SK-N-SH (cell line): ENCODE measurements around the gene TNN. TPM values are rescaled to one million over a fixed set of nuclear protein-coding genes. Genes with fewer than 3 reads are reported as not detected.

Experiments
- CTCF ChIA-PET: fragments of 300-600, 350-600 bp; formaldehyde crosslinking; extraction: SDS; loops from one replicate; lab custom pipeline; 2021; lab: Yijun Ruan, JAX
- POLR2A ChIA-PET: fragments of 350-600 bp; sonication (Branson Sonifier 250); formaldehyde crosslinking; extraction: SDS; loops from one replicate; lab custom pipeline; 2020; ENCODE audit warnings: antibody characterized with exemption, inconsistent platforms; lab: Yijun Ruan, JAX
- DNase-seq: peaks from one replicate; pipeline ENCODE4 v3.0.0; 2012
- H2AFZ ChIP-seq: fragments of 200-600 bp; sonication (generic); 2 replicates; pipeline ENCODE4 v1.8.1; 2016; ENCODE audit warnings: antibody characterized with exemption, mild to moderate bottlenecking, low read depth
- H3F3A ChIP-seq: fragments of 200-600 bp; sonication (generic); replicated peaks from 2 replicates; pipeline ENCODE3; 2016; ENCODE audit warnings: antibody characterized with exemption, mild to moderate bottlenecking; ENCODE audit not compliant: insufficient read depth
- H3K27ac ChIP-seq, 2 experiments: fragments of 200-500 bp in 1 of 2; fragments of 200-600 bp in 1 of 2; sonication (Bioruptor generic) in 1 of 2; sonication (generic), shearing (Covaris generic) in 1 of 2; 2 replicates each; pipeline versions ENCODE4 v1.5.1 to v1.6.1; 2014 to 2016; ENCODE audit warnings: low read depth in 2 of 2, inconsistent platforms in 1 of 2, low read length in 1 of 2, mild to moderate bottlenecking in 1 of 2, mixed read lengths in 1 of 2
- H3K27me3 ChIP-seq: fragments of 200-600 bp; sonication (generic), shearing (Covaris generic); 2 replicates; pipeline ENCODE4 v1.6.1; 2016; ENCODE audit warnings: mixed run types; ENCODE audit not compliant: insufficient read depth
- H3K36me3 ChIP-seq, 2 experiments: fragments of 200-500 bp in 1 of 2; fragments of 200-600 bp in 1 of 2; sonication (Bioruptor generic) in 1 of 2; sonication (generic) in 1 of 2; replicated peaks in 1 of 2; 2 replicates each; pipeline versions ENCODE3 to v1.5.1; 2014 to 2016; ENCODE audit warnings: low read length in 1 of 2, mild to moderate bottlenecking in 1 of 2; ENCODE audit not compliant: insufficient read depth in 2 of 2, control insufficient read depth in 1 of 2
- H3K4me1 ChIP-seq, 2 experiments: fragments of 200-500 bp in 1 of 2; fragments of 200-600 bp in 1 of 2; sonication (Bioruptor generic) in 1 of 2; sonication (generic), shearing (Covaris generic) in 1 of 2; 2 replicates each; pipeline versions ENCODE4 v1.5.1 to v1.6.1; 2014 to 2016; ENCODE audit warnings: low read depth in 1 of 2, low read length in 1 of 2, mixed run types in 1 of 2; ENCODE audit not compliant: insufficient read depth in 2 of 2, control insufficient read depth in 1 of 2
- H3K4me2 ChIP-seq: fragments of 200-600 bp; sonication (generic), shearing (Covaris generic); 2 replicates; pipeline ENCODE4 v1.6.1; 2017; ENCODE audit warnings: mixed run types
- H3K4me3 ChIP-seq, 2 experiments: fragments of 200-500 bp in 1 of 2; fragments of 200-600 bp in 1 of 2; sonication (Bioruptor generic) in 1 of 2; sonication (generic), shearing (Covaris generic) in 1 of 2; 2 replicates each; pipeline versions ENCODE4 v1.5.1 to v1.8.1; 2014 to 2016; ENCODE audit warnings: low read depth in 2 of 2, inconsistent platforms in 1 of 2, low read length in 1 of 2, mild to moderate bottlenecking in 1 of 2, mixed read lengths in 1 of 2, moderate library complexity in 1 of 2
- H3K79me2 ChIP-seq: fragments of 200-600 bp; sonication (generic); 2 replicates; pipeline ENCODE4 v1.8.1; 2017; ENCODE audit warnings: mild to moderate bottlenecking; ENCODE audit not compliant: insufficient read depth
- H3K9ac ChIP-seq: fragments of 200-600 bp; sonication (generic); 2 replicates; pipeline ENCODE4 v1.6.1; 2017; ENCODE audit warnings: mixed run types
- H3K9me2 ChIP-seq: fragments of 200-600 bp; sonication (generic); 2 replicates; pipeline ENCODE4 v1.6.1; 2017; ENCODE audit warnings: mixed run types
- H3K9me3 ChIP-seq: fragments of 200-600 bp; sonication (generic); 2 replicates; pipeline ENCODE4 v1.6.1; 2017; ENCODE audit warnings: mixed run types, mild to moderate bottlenecking, moderate library complexity
- H4K20me1 ChIP-seq: fragments of 200-600 bp; sonication (generic); 2 replicates; pipeline ENCODE4 v1.6.1; 2017; ENCODE audit warnings: mild to moderate bottlenecking, mixed run types; ENCODE audit not compliant: insufficient read depth
- CHD2 ChIP-seq: fragments of 150-350 bp; IDR thresholded peaks from 2 replicates; pipeline ENCODE4 v1.6.1; 2018; ENCODE audit warnings: low read length; ENCODE audit not compliant: partially characterized antibody
- ELF1 ChIP-seq: IDR thresholded peaks from 2 replicates; pipeline ENCODE4 v1.4.0; 2012
- FOSL2 ChIP-seq: IDR thresholded peaks from 2 replicates; pipeline ENCODE4 v1.4.0; 2012; ENCODE audit warnings: low read depth, mild to moderate bottlenecking, moderate library complexity, borderline replicate concordance
- GATA2 ChIP-seq: sonication (generic); formaldehyde crosslinking; IDR thresholded peaks from 2 replicates; pipeline ENCODE4 v1.5.0; 2020; ENCODE audit warnings: mild to moderate bottlenecking, missing genetic modification reagents
- RCOR1 ChIP-seq: fragments of 150-350 bp; IDR thresholded peaks from 2 replicates; pipeline ENCODE4 v1.6.1; 2017; ENCODE audit warnings: antibody characterized with exemption, low read length
- RFX5 ChIP-seq: IDR thresholded peaks from 2 replicates; pipeline ENCODE4 v1.6.1; 2012; ENCODE audit warnings: mild to moderate bottlenecking, improper control_type of control experiment, low read length
- RXRA ChIP-seq: IDR thresholded peaks from 2 replicates; pipeline ENCODE4 v1.4.0; 2012; ENCODE audit warnings: low read depth, mild to moderate bottlenecking, borderline replicate concordance
- TAF1 ChIP-seq: IDR thresholded peaks from 2 replicates; pipeline ENCODE4 v1.6.1; 2012; ENCODE audit warnings: low read depth, mild to moderate bottlenecking, low read length, moderate library complexity, borderline replicate concordance
- TCF12 ChIP-seq: IDR thresholded peaks from 2 replicates; pipeline ENCODE4 v1.4.0; 2012
- TEAD4 ChIP-seq: IDR thresholded peaks from 2 replicates; pipeline ENCODE4 v1.4.0; 2012; ENCODE audit warnings: mild to moderate bottlenecking, borderline replicate concordance; ENCODE audit not compliant: insufficient read depth
- WGBS: methylation state at CpG from one replicate; pipeline ENCODE4 v1.1.6; 2017; ENCODE audit warnings: low lambda C conversion rate; 5-methylcytosine and 5-hydroxymethylcytosine counted together
- polyA plus RNA-seq, 3 experiments: library from polyadenylated mRNA; depleted of rRNA; stranded (reverse); fragments of >200 nt; gene quantifications; 2 replicates each; pipeline ENCODE4 v1.2.3, GENCODE V29; 2012
- TF ChIP-seq, protein P1 (sequence below): IDR thresholded peaks from 2 replicates; pipeline ENCODE4 v1.4.0; 2012; ENCODE audit warnings: low read depth
- TF ChIP-seq, protein P2 (sequence below): fragments of 200-600 bp; sonication (generic); IDR thresholded peaks from 2 replicates; pipeline ENCODE4 v1.6.1; 2017; ENCODE audit warnings: antibody characterized with exemption, mild to moderate bottlenecking, moderate library complexity
- TF ChIP-seq, protein P3 (sequence below): fragments of 150-350 bp; IDR thresholded peaks from 2 replicates; pipeline ENCODE4 v1.6.1; 2017; ENCODE audit warnings: antibody characterized with exemption, low read length, low read depth, borderline replicate concordance
- TF ChIP-seq, protein P4 (sequence below): IDR thresholded peaks from 2 replicates; pipeline ENCODE4 v1.4.0; 2012; ENCODE audit warnings: low read depth, borderline replicate concordance

The TNN gene
- polyA plus RNA-seq, 1 of the 3 experiments (the other 2 are of a cell fraction) = not detected

DNA sequence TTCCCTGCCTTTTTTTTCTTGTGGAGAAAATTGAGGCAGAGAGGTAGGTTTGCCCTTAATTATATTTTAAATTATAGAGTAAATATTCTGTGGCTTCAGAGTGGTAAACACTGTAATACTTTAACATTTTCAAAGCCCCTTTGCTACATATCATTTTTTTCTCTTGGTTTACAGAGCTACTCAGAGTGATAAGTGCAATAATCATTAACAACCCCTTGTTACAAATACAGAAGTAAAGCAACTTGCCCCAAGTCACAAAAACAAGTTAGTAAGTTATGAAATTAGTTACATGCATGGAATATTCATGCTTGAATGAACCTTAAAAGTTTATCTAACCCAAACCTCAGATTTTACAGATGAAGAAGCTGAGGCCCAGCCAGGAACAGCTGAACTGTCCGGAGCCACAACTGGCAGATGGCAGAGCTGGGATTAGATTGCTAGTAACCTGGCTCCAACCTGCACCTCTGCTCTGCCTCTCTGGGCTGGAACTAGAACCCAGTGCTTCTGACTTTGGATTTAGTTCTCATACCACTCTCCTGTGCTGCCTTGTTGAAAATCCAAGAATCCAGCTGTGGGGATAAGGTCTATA is 48.7 kb downstream of the TNN start (continued):
- TF ChIP-seq, protein P1, sequence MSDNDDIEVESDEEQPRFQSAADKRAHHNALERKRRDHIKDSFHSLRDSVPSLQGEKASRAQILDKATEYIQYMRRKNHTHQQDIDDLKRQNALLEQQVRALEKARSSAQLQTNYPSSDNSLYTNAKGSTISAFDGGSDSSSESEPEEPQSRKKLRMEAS = no peak
- TF ChIP-seq, protein P2, sequence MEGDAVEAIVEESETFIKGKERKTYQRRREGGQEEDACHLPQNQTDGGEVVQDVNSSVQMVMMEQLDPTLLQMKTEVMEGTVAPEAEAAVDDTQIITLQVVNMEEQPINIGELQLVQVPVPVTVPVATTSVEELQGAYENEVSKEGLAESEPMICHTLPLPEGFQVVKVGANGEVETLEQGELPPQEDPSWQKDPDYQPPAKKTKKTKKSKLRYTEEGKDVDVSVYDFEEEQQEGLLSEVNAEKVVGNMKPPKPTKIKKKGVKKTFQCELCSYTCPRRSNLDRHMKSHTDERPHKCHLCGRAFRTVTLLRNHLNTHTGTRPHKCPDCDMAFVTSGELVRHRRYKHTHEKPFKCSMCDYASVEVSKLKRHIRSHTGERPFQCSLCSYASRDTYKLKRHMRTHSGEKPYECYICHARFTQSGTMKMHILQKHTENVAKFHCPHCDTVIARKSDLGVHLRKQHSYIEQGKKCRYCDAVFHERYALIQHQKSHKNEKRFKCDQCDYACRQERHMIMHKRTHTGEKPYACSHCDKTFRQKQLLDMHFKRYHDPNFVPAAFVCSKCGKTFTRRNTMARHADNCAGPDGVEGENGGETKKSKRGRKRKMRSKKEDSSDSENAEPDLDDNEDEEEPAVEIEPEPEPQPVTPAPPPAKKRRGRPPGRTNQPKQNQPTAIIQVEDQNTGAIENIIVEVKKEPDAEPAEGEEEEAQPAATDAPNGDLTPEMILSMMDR = no peak
- TF ChIP-seq, all 33 proteins: peak for 0

DNA sequence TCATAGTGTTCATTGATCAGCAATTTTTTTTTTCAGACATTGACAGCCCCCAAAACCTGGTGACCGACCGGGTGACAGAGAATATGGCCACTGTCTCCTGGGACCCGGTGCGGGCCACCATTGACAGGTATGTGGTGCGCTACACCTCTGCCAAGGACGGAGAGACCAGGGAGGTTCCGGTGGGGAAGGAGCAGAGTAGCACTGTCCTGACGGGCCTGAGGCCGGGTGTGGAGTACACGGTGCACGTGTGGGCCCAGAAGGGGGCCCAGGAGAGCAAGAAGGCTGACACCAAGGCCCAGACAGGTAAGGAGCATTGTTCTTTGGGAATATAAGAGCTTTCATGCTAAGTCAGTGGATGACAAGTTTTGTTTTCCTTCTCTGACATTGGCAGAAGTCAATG is 49.3 kb downstream of the TNN start:
- H3K9me3 ChIP-seq = no peaks in the 10 kb centered on the region
- POLR2A ChIA-PET = no interaction called here
- no peak overlapping the region for H3K27ac ChIP-seq
- 41% methylated on average over 11 of the region's 11 CpGs for WGBS
- no peak overlapping the region for H2AFZ ChIP-seq
- no peak for DNase-seq
- no peaks in the 10 kb centered on the region for H3F3A ChIP-seq
- no peak overlapping the region for H3K4me3 ChIP-seq
- H3K79me2 ChIP-seq = no peaks in the 10 kb centered on the region
- no peak for TF ChIP-seq CHD2
- TF ChIP-seq ELF1 = no peak
- no peak for TF ChIP-seq TCF12
- TF ChIP-seq, protein P1 = no peak
- TF ChIP-seq TAF1 = no peak
- H3K9ac ChIP-seq = no peak overlapping the region
- H3K9me2 ChIP-seq = no peaks in the 10 kb centered on the region
- H3K4me1 ChIP-seq = no peaks in the 10 kb centered on the region
- H4K20me1 ChIP-seq = no peaks in the 10 kb centered on the region
- CTCF ChIA-PET = interaction anchor here (0.7 to 3.6 kb wide), 3 partner anchors 9 to 88 kb away, joined by 3 to 28 read pairs (median 12); no protein-coding TSS in a partner anchor
- H3K27me3 ChIP-seq = no peaks in the 10 kb centered on the region
- no peak overlapping the region for H3K4me2 ChIP-seq
- no peaks in the 10 kb centered on the region for H3K36me3 ChIP-seq

DNA sequence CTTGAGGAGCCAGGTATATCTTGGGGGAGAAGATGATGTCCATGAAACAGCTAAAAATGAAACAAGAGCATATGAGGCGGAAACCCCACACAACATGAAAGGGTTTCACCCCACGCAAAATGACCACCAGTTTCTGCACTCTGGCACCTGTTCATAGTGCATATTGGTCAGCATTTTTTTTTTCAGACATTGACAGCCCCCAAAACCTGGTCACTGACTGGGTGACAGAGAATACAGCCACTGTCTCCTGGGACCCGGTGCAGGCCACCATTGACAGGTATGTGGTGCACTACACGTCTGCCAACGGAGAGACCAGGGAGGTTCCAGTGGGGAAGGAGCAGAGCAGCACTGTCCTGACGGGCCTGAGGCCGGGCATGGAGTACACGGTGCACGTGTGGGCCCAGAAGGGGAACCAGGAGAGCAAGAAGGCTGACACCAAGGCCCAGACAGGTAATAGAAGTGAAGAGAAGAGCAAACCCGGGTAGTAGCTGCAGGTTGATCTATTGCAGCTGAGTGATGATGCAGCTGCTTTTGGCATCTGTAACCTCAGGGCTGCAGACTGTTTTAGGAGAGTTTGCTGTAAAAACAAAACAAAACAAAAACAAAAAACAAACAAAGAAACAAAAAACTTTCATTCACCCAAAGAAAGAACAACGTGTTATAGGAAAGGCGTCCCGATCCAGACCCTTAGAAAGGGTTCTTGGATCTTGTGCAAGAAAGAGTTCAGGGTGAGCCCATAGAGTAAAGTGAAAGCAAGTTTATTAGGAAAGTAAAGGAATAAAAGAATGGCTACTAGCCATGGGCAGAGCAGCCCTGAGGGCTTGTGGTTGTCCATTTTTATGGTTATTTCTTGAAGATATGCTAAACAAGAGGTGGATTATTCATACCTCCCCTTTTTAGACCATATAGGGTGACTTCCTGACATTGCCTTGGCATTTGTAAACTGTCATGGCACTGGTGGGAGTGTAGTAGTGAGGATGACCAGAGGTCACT is 51.0 kb downstream of the TNN start:
- no peaks in the 10 kb centered on the region for H3F3A ChIP-seq
- no peaks in the 10 kb centered on the region for H3K27me3 ChIP-seq
- no peak overlapping the region for H3K4me2 ChIP-seq
- no peak for DNase-seq
- no peak overlapping the region for H3K27ac ChIP-seq
- H3K4me1 ChIP-seq = no peaks in the 10 kb centered on the region
- H3K36me3 ChIP-seq = no peaks in the 10 kb centered on the region
- no peaks in the 10 kb centered on the region for H4K20me1 ChIP-seq
- H3K79me2 ChIP-seq = no peaks in the 10 kb centered on the region
- no peak overlapping the region for H2AFZ ChIP-seq
- H3K4me3 ChIP-seq = no peak overlapping the region
- ChIA-PET CTCF (no interaction called here), POLR2A (no interaction called here)
- H3K9ac ChIP-seq = no peak overlapping the region
- WGBS = 35% methylated on average over 13 of the region's 13 CpGs
- no peaks in the 10 kb centered on the region for H3K9me3 ChIP-seq
- no peaks in the 10 kb centered on the region for H3K9me2 ChIP-seq
- TF ChIP-seq CHD2 (no peak), RFX5 (no peak), RXRA (no peak), ELF1 (no peak), FOSL2 (no peak), RCOR1 (no peak), TCF12 (no peak), TEAD4 (no peak), GATA2 (CRISPR knock-in tag) (no peak)
- TF ChIP-seq, protein P3, sequence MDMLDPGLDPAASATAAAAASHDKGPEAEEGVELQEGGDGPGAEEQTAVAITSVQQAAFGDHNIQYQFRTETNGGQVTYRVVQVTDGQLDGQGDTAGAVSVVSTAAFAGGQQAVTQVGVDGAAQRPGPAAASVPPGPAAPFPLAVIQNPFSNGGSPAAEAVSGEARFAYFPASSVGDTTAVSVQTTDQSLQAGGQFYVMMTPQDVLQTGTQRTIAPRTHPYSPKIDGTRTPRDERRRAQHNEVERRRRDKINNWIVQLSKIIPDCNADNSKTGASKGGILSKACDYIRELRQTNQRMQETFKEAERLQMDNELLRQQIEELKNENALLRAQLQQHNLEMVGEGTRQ = no peak
- TF ChIP-seq, protein P2 = no peak
- TF ChIP-seq, protein P4, sequence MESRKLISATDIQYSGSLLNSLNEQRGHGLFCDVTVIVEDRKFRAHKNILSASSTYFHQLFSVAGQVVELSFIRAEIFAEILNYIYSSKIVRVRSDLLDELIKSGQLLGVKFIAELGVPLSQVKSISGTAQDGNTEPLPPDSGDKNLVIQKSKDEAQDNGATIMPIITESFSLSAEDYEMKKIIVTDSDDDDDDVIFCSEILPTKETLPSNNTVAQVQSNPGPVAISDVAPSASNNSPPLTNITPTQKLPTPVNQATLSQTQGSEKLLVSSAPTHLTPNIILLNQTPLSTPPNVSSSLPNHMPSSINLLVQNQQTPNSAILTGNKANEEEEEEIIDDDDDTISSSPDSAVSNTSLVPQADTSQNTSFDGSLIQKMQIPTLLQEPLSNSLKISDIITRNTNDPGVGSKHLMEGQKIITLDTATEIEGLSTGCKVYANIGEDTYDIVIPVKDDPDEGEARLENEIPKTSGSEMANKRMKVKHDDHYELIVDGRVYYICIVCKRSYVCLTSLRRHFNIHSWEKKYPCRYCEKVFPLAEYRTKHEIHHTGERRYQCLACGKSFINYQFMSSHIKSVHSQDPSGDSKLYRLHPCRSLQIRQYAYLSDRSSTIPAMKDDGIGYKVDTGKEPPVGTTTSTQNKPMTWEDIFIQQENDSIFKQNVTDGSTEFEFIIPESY = no peak
